Measurements from ENCODE around the gene SLC6A7.

GRCh38 chr5:150166037-150166649 lies 23.7 kb upstream of the SLC6A7 start:
- TF ChIP-seq REST (IDR thresholded peaks at IDR 0.05; ENCODE audit: low read depth) (no peak), EGR1 (IDR thresholded peaks at IDR 0.05) (no peak), NFIC (IDR thresholded peaks at IDR 0.05) (no peak), YY1 (IDR thresholded peaks at IDR 0.05; ENCODE audit: low read depth) (no peak), EP300 (IDR thresholded peaks at IDR 0.05; ENCODE audit: borderline replicate concordance) (no peak), CEBPB (IDR thresholded peaks at IDR 0.05) (no peak), TAF1 (IDR thresholded peaks at IDR 0.05; ENCODE audit: low read depth) (no peak), RAD21 (IDR thresholded peaks at IDR 0.05; ENCODE audit: low read depth) (no peak)
- TF ChIP-seq, protein P1, sequence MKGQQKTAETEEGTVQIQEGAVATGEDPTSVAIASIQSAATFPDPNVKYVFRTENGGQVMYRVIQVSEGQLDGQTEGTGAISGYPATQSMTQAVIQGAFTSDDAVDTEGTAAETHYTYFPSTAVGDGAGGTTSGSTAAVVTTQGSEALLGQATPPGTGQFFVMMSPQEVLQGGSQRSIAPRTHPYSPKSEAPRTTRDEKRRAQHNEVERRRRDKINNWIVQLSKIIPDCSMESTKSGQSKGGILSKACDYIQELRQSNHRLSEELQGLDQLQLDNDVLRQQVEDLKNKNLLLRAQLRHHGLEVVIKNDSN (IDR thresholded peaks at IDR 0.05): no peak

All from Ishikawa (cell line).